GM12891 (cell line): Measurements from ENCODE around the gene VN1R5.
"Not testable (repeated sequence)": the region's sequence is repeated elsewhere in the genome, so short reads cannot be mapped to it uniquely, and the experiment has no call there.

Source experiments
- DNase-seq: peaks from one replicate; pipeline ENCODE4 v3.0.0; 2011; ENCODE audit warnings: low spot score; ENCODE audit not compliant: insufficient read length
- FAIRE-seq: peaks from 2 replicates; lab custom pipeline; 2011; peaks lifted over from hg19 to GRCh38; lab: Jason Lieb, UNC
- PAX5 ChIP-seq: IDR thresholded peaks from 2 replicates; pipeline ENCODE4 v1.6.1; 2011; ENCODE audit warnings: low read length, moderate library complexity, mild to moderate bottlenecking; ENCODE audit not compliant: insufficient read depth, severe bottlenecking
- POLR2A ChIP-seq: IDR thresholded peaks from 2 replicates; pipeline ENCODE4 v1.6.1; 2011; ENCODE audit warnings: low read depth, low read length, control low read depth
- POLR2AphosphoS5 ChIP-seq: IDR thresholded peaks from 2 replicates; pipeline ENCODE4 v1.6.1; 2011; ENCODE audit warnings: low read depth, low read length, control low read depth
- POU2F2 ChIP-seq: IDR thresholded peaks from 2 replicates; pipeline ENCODE4 v1.6.1; 2011; ENCODE audit warnings: low read depth, mild to moderate bottlenecking, control low read depth, low read length, moderate library complexity
- SPI1 ChIP-seq: IDR thresholded peaks from 2 replicates; pipeline ENCODE4 v1.6.1; 2011; ENCODE audit warnings: low read depth, low read length, control low read depth
- TAF1 ChIP-seq: IDR thresholded peaks from 2 replicates; pipeline ENCODE4 v1.6.1; 2011; ENCODE audit warnings: low read depth, low read length, control low read depth

Gene VN1R5

GRCh38 chr1:247274605-247275256 lies 18.9 kb downstream of the VN1R5 start:
- no peak for FAIRE-seq
- no peak for DNase-seq
- TF ChIP-seq TAF1: no peak
- TF ChIP-seq POU2F2: no peak

DNA sequence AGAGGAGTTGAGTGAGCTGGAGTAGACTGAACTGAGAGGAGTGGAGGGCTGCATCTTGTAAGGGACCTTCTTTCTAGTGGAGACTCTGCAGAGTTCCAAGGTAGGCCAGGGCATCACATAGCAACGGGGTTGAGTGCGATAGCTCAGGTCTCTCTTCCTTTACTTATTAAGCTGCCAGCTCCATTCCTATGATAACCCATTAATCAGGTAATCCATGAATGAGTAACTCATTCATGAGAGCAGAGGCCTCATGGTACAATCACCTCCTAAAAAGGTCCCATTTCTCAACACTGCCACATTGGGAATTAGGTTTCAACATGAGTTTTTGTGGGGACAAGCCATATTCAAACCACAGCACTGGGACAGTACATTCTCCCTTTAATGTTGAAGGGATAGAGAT lies 21.3 kb downstream of the VN1R5 start:
- FAIRE-seq: no peak
- DNase-seq: no peak
- TF ChIP-seq POLR2AphosphoS5: no peak
- no peak for TF ChIP-seq PAX5
- TF ChIP-seq POLR2A: no peak
- no peak for TF ChIP-seq TAF1
- TF ChIP-seq POU2F2: no peak
- TF ChIP-seq SPI1: no peak

DNA sequence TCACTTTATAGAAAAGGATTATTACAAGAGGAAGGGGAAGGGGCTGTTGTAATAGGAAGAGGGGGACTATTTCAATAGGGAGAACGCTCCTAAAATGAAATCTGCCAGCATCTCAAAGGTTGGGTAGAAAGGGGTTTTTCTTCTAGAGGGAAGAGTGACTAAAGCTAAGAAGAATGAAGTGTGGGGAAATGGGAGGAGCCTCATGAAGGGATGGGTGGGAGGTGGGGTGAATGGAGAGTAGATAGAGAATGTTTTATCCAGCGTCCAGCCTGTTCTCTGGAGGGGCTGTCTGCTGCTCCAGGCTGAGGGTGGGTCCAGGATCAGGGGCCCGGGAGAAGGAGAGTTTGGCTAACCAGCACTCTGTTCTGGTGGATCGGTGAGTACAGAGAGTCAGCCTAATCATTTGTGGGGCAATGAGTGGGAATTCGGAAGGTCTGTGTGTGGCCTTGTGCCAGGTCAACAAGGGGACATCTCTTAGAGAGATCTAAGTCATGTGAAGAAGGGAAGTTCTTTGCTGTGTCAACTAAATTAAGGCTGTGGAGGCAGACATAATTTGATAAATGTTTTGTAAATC lies 25.2 kb downstream of the VN1R5 start:
- FAIRE-seq: no peak
- TF ChIP-seq SPI1 (no peak), TAF1 (no peak), POLR2A (no peak), POLR2AphosphoS5 (no peak), PAX5 (no peak), POU2F2 (no peak)
- no peak for DNase-seq

GRCh38 chr1:247286134-247286670 lies 30.3 kb downstream of the VN1R5 start:
- no peak for FAIRE-seq
- no peak for DNase-seq
- no peak for TF ChIP-seq POLR2A
- no peak for TF ChIP-seq PAX5
- TF ChIP-seq TAF1: no peak

DNA sequence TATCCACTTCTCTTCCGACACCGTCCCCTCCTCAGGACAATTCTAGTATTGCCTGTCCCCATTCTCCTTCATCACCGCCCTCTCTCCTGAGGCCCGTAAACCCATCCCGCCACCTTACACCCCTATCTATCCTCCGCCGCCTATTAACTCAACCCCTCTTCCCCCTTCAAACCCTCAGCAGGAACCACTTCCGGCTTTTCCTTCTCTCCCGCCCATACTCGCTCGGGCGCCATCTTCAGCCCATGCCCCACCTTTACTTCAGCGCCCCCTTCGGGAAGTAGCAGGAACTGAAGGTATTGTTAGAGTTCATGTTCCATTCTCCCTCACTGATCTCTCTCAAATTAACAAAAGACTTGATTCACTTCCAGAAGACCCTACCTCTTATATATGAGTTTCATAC lies 31.6 kb downstream of the VN1R5 start:
- no peak for FAIRE-seq
- DNase-seq: no peak
- TF ChIP-seq POLR2AphosphoS5 (no peak), POLR2A (no peak)

DNA sequence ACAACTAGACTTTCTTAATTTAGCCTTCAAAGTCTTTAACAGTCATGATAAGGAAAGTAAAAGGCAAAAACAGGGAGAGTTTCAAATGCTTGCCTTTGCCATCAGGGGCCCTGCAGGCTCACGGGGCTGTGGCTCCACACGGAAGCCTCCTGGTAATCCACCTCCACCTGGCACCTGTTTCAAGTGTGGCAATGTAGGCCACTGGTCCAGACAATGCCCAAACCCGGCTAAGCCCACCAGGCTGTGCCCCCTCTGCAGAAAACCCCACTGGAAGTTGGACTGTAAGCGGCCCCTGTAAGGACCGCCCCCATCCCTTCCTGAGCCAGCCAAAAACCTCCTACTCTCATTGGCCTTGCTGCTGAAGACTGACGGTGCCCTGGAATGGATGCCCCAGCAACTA lies 32.5 kb downstream of the VN1R5 start:
- no peak for FAIRE-seq
- DNase-seq: no peak
- TF ChIP-seq SPI1 (no peak), POLR2AphosphoS5 (no peak), TAF1 (no peak), POU2F2 (no peak), PAX5 (no peak), POLR2A (no peak)

DNA sequence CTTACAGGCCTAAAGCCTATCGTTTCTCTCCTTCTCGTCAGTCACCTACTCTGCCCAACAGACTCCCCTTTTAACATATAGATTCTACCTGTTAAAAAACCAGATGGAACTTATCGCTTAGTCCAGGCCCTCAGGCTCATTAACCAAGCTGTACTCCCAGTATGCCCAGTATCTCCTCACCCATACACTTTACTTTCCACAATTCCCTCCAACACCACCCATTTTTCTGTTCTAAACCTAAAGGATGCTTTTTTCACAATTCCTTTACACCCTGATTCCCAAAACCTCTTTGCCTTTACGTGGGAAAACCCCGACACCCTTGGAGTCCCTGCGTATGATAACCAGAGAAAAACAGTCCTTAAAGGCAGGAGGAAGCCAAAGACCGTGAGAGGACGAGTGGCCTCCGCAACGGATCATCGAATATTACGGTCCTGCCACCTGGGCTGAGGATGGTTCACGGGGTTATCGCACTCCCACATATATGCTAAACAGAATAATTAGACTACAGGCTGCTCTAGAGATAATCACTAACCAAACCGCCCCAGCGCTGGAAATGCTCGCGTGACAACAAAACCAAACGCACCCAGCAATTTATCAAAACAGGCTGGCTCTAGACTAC lies 33.5 kb downstream of the VN1R5 start:
- not testable (repeated sequence) for DNase-seq, FAIRE-seq

GRCh38 chr1:247290576-247290975 lies 34.7 kb downstream of the VN1R5 start:
- TF ChIP-seq SPI1 (no peak), POLR2A (no peak), PAX5 (no peak), POLR2AphosphoS5 (no peak), TAF1 (no peak), POU2F2 (no peak)
- no peak for DNase-seq
- no peak for FAIRE-seq

GRCh38 chr1:247291161-247291560 lies 35.3 kb downstream of the VN1R5 start:
- TF ChIP-seq POU2F2: no peak
- TF ChIP-seq TAF1: no peak
- no peak for TF ChIP-seq PAX5
- no peak for TF ChIP-seq POLR2A
- no peak for TF ChIP-seq SPI1
- no peak for TF ChIP-seq POLR2AphosphoS5
- FAIRE-seq: no peak
- DNase-seq: no peak
